ENCODE results near the gene SBF2.

Gene SBF2

DNA sequence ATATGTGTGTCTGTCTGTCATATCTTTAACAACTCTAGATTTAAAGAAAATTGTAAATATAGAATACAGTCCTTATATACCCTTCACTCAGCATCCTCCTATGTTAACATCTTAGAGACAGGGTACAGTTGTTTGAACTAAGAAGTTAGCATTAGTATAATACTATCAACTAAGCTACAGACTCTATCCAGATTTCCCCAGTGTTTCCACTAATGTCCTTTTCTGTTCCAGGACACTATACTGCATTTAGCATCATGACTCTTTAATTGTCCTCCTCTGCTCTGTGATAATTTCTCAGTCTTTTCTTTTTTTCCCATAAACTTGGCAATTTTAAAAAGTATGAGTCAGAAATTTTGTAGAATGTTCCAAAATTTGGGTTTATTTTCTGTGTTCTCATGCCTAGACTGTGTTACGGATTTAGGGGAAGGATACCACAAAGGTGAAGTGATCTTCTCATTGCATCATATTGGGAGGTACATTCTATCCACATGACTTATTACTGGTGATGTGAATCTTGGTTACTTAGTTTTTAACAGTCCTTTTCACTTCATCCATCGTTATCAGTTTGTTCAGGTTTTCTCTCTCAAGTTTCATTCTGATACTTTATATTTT, 168.4 kb downstream of the SBF2 start:
- Histone ChIP-seq H3K4me1 (ENCODE audit: insufficient read depth, low read length) (peaks cover 11% of the 10 kb centered on the region; the same call in 1 of the 2 replicates), H3K9ac (ENCODE audit: low read depth, low read length) (no peak overlapping the region), H3K36me3 (ENCODE audit: insufficient read depth, low read length) (no peaks in the 10 kb centered on the region), H3K9me3 (ENCODE audit: control insufficient read depth, insufficient read depth, low read length) (no peaks in the 10 kb centered on the region)

DNA sequence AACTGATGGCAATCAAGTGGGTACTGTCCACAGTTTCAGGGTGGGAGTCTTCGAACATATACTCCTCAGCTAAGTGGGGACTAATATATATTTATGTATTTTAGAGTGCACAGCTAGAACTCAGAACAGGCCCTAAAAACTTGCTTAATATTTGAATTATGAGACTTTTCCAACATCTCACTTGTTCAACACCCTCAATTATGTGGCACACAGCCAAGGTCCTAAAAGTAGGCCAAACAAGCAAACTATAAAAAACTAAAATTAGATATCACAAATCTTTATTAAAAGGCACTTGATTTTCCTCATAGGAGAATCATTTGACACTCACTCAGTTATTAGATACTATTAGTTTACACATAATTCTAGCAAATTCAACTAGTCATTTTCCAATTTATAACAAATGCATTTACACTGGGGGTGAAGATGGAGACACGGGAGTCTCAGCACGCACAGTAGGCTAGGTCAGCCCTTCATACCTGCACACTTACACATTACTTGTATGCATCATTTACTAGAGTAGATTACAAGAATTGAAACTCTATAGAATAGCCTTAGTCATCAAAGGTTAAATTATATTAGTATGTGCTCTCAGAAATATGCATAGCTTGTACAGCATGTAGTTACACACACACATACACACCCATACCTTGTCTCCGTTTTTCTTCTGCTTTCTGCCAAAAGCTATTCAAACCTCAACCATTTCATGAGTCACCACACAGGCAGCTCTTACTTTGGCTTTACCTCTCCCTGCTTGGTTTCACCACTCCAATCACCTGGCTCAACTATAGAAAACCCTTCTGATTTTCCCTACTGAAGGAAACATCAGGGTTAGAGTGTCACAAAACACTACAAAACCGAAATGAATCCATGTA, 171.5 kb downstream of the SBF2 start:
- Histone ChIP-seq H3K36me3 (ENCODE audit: insufficient read depth, low read length) (no peaks in the 10 kb centered on the region), H3K4me1 (ENCODE audit: insufficient read depth, low read length) (peaks cover 11% of the 10 kb centered on the region; the same call in 1 of the 2 replicates), H3K9ac (ENCODE audit: low read depth, low read length) (no peak overlapping the region), H3K9me3 (ENCODE audit: control insufficient read depth, insufficient read depth, low read length) (no peaks in the 10 kb centered on the region)

DNA sequence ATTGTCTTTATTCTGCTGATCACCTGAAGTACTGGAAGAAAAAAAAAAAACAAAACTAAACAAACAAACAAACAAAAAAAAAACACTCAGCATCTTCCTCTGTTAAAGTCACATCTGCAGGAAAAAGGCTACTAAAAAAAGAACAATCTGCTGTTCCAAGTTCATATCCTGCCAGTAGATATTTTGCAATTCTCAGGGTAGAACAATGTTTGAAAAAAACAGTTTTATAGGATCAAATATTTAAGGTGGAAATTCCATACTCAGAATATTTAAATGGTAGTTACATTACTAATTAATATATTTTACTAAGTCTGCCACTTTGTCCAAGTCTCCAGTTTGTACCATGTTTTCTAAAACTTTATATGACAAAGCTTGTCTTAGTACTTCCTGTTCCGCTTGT, 175.2 kb downstream of the SBF2 start:
- Histone ChIP-seq H3K9me3 (ENCODE audit: control insufficient read depth, insufficient read depth, low read length) (no peaks in the 10 kb centered on the region), H3K9ac (ENCODE audit: low read depth, low read length) (no peak overlapping the region), H3K4me1 (ENCODE audit: insufficient read depth, low read length) (peaks cover 11% of the 10 kb centered on the region; the same call in 1 of the 2 replicates), H3K36me3 (ENCODE audit: insufficient read depth, low read length) (no peaks in the 10 kb centered on the region)

DNA sequence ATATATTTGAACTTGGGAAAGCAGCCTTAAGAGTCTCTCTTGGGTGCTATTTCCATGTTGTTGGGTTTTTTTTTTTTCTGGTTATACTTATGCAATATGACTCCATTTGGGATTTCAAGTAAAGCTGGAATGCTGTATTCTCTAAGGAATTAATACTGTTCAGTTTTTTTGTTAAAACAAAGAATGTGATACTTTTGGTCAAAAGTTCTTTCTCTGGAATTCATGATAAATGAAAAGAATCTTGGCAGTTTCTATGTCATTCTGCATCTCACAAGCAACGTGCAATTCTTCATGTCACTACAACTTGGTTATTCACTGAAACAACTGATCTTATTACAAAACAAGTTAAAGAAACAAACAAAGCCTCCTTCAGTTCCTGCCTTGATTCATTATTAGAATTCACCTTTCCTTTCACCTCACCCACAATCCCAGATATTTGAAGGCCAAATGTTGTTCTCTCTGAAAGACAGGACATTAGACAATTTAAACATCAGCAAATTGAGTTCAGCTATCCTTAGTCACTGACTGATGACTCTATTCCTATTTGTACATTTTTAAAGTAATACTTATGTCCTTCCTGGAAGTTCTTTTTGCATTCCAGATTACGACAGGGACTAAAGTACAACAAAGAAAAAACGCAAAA, 176.2 kb downstream of the SBF2 start:
- Histone ChIP-seq H3K9me3 (ENCODE audit: control insufficient read depth, insufficient read depth, low read length) (no peaks in the 10 kb centered on the region), H3K4me1 (ENCODE audit: insufficient read depth, low read length) (peaks cover 8% of the 10 kb centered on the region; the same call in 1 of the 2 replicates), H3K9ac (ENCODE audit: low read depth, low read length) (no peak overlapping the region), H3K36me3 (ENCODE audit: insufficient read depth, low read length) (no peaks in the 10 kb centered on the region)

- Histone ChIP-seq H3K4me1 (ENCODE audit: insufficient read depth, low read length) (peaks cover 4% of the 10 kb centered on the region; the same call in 1 of the 2 replicates), H3K9ac (ENCODE audit: low read depth, low read length) (no peak overlapping the region), H3K36me3 (ENCODE audit: insufficient read depth, low read length) (no peaks in the 10 kb centered on the region), H3K9me3 (ENCODE audit: control insufficient read depth, insufficient read depth, low read length) (no peaks in the 10 kb centered on the region)
Observed at GRCh38 chr11:10116588-10116987, 177.4 kb downstream of the SBF2 start.

DNA sequence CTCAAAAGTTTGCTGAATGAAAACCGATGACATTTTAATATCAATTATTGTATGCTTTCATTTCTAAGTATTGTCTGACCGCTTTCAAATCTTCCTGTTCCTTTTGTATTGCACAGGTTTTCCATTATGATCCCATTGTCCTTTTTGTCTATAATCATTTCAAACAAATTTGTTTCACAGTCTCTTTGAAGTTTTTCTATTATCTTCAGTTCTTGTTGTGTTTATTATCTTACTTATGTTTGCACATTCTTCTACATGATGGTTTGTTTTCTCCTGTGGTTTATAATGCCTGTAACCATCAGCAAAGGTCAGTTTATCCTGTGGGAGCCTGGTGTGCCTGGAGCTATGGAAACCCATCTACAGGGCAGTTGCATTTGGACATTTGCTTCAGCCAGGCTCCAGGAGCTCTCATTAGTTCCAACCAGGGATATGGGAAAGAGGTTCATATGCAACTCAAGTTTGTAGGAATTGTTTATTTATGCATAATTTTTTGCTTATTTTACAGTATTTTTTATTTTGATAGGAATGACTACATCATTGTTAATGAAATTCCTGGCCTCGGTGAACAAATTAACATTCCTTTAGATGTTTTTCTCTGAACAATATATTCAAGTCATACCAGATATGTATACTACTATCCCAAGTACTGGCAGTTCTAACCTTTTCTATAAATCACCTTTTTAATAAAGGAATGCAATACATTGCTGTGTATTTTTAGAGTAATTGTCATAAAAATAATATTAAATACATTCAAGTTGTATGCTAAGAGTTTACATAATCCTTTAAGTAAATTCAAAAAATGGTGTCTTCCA, 179.2 kb downstream of the SBF2 start:
- no peaks in the 10 kb centered on the region for H3K9me3 ChIP-seq (ENCODE audit: control insufficient read depth, insufficient read depth, low read length)
- no peaks in the 10 kb centered on the region for H3K36me3 ChIP-seq (ENCODE audit: insufficient read depth, low read length)
- H3K9ac ChIP-seq (ENCODE audit: low read depth, low read length): no peak overlapping the region
- H3K4me1 ChIP-seq (ENCODE audit: insufficient read depth, low read length): peaks cover 3% of the 10 kb centered on the region; the same call in 1 of the 2 replicates

- Histone ChIP-seq H3K9me3 (ENCODE audit: control insufficient read depth, insufficient read depth, low read length) (no peaks in the 10 kb centered on the region), H3K4me1 (ENCODE audit: insufficient read depth, low read length) (peaks cover 9% of the 10 kb centered on the region; the same call in 1 of the 2 replicates), H3K9ac (ENCODE audit: low read depth, low read length) (no peak overlapping the region), H3K36me3 (ENCODE audit: insufficient read depth, low read length) (no peaks in the 10 kb centered on the region)
Observed at GRCh38 chr11:10113852-10114251, 180.2 kb downstream of the SBF2 start.

DNA sequence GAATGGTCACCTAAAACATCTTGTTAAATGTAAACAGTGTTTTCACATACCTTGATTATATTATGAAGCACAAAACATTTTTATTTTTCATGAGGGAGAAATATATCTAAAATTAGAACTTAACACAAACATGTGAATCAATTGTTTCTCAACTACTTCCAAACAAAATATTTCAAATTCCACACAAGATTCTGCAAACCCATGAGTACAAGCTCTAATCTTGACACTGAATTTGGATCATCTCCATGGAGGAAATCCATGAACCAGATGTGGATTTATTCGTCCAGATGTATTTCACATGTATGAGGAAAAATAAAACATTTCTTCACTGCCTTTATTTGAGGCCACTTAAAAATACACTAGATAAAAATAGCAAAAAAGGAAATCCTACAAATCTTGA, 184.2 kb downstream of the SBF2 start:
- H3K4me1 ChIP-seq (ENCODE audit: insufficient read depth, low read length): peaks cover 9% of the 10 kb centered on the region; the same call in 1 of the 2 replicates
- no peaks in the 10 kb centered on the region for H3K36me3 ChIP-seq (ENCODE audit: insufficient read depth, low read length)
- no peak overlapping the region for H3K9ac ChIP-seq (ENCODE audit: low read depth, low read length)
- no peaks in the 10 kb centered on the region for H3K9me3 ChIP-seq (ENCODE audit: control insufficient read depth, insufficient read depth, low read length)

DNA sequence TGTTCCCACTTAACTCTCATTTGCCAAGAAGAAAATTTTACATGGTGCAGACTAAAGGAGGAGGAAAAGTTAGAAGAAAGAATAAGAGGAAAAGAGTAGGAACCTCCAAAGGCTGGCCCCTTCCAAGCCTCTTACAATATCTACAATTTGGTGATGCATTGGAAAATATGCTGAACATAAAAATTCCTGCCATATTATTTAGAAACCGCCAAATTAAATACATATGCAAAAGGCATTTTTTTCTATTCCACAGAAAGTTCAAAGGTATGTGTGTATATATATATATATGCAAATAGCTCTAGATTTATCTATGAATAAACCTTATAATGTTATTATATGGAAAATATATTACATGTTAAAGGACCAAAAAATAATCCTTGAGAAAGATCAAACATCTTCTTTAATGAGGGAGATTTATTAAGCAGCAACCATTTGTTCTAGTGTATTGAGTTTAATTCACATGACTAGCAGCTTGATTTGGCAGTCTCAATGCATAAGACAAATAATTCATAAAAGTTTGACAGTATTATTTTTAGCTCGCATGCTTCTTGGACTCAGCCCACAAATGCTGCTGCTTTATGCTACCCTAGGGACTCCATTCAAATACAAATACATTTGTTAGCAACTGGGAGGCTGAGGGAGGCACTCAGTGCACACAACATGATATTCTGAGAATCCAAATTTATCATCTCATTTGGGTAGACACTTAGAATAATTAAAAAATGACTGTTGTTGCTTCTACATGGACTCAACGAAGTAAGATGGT, 184.9 kb downstream of the SBF2 start:
- Histone ChIP-seq H3K9ac (ENCODE audit: low read depth, low read length) (no peak overlapping the region), H3K36me3 (ENCODE audit: insufficient read depth, low read length) (no peaks in the 10 kb centered on the region)

GRCh38 chr11:10107497-10107896, 186.5 kb downstream of the SBF2 start:
- Histone ChIP-seq H3K9ac (ENCODE audit: low read depth, low read length) (no peak overlapping the region), H3K9me3 (ENCODE audit: control insufficient read depth, insufficient read depth, low read length) (no peaks in the 10 kb centered on the region), H3K36me3 (ENCODE audit: insufficient read depth, low read length) (no peaks in the 10 kb centered on the region), H3K4me1 (ENCODE audit: insufficient read depth, low read length) (peaks cover 9% of the 10 kb centered on the region; the same call in 1 of the 2 replicates)

More for the DNA sequence above, 184.9 kb downstream of the SBF2 start:
- Histone ChIP-seq H3K4me1 (ENCODE audit: insufficient read depth, low read length) (peaks cover 9% of the 10 kb centered on the region; the same call in 1 of the 2 replicates), H3K9me3 (ENCODE audit: control insufficient read depth, insufficient read depth, low read length) (no peaks in the 10 kb centered on the region)

GRCh38 chr11:10097615-10098014, 196.4 kb downstream of the SBF2 start:
- H3K9me3 ChIP-seq (ENCODE audit: control insufficient read depth, insufficient read depth, low read length): peaks cover 10% of the 10 kb centered on the region
- no peaks in the 10 kb centered on the region for H3K4me1 ChIP-seq (ENCODE audit: insufficient read depth, low read length)
- no peak overlapping the region for H3K9ac ChIP-seq (ENCODE audit: low read depth, low read length)
- no peaks in the 10 kb centered on the region; the same call in 1 of the 2 replicates for H3K36me3 ChIP-seq (ENCODE audit: insufficient read depth, low read length)

GRCh38 chr11:10096987-10097386, 197.0 kb downstream of the SBF2 start:
- H3K36me3 ChIP-seq (ENCODE audit: insufficient read depth, low read length): no peaks in the 10 kb centered on the region; the same call in 1 of the 2 replicates
- no peaks in the 10 kb centered on the region for H3K4me1 ChIP-seq (ENCODE audit: insufficient read depth, low read length)
- H3K9ac ChIP-seq (ENCODE audit: low read depth, low read length): no peak overlapping the region
- peaks cover 10% of the 10 kb centered on the region for H3K9me3 ChIP-seq (ENCODE audit: control insufficient read depth, insufficient read depth, low read length)

All from ES-I3 (cell line).